GM08714 (cell line): ENCODE measurements around the gene PTTG1.
A peak's percentile ranks its signal among the peaks of the same experiment; 100 is the strongest.
"Not testable (repeated sequence)": the region's sequence is repeated elsewhere in the genome, so short reads cannot be mapped to it uniquely, and the experiment has no call there.

Experiments used
- H3K4me3 ChIP-seq: fragments of 200-500 bp; sonication (Bioruptor generic); 2 replicates; pipeline ENCODE4 v1.5.1; 2014; ENCODE audit warnings: mild to moderate bottlenecking, low read length, inconsistent platforms
- ZNF274 ChIP-seq: IDR thresholded peaks from 2 replicates; pipeline ENCODE4 v1.6.1; 2012; ENCODE audit warnings: mild to moderate bottlenecking, low read depth, low read length

PTTG1 gene

GRCh38 chr5:160398806-160399205 is 22.8 kb upstream of the PTTG1 start:
- H3K4me3 ChIP-seq: peak overlapping the region; percentile 81; the same call in 1 of the 2 replicates
- TF ChIP-seq ZNF274: no peak

GRCh38 chr5:160399402-160400353 is 22.0 kb upstream of the PTTG1 start, which contains the start of gene FAM200C:
TSS of gene FAM200C (minus strand) at chr5:160400054. CDS start at chr5:160395490, 4,564 bp downstream.
- H3K4me3 ChIP-seq: peak within 1 kb of the TSS; percentile 81
- no peak for TF ChIP-seq ZNF274

DNA sequence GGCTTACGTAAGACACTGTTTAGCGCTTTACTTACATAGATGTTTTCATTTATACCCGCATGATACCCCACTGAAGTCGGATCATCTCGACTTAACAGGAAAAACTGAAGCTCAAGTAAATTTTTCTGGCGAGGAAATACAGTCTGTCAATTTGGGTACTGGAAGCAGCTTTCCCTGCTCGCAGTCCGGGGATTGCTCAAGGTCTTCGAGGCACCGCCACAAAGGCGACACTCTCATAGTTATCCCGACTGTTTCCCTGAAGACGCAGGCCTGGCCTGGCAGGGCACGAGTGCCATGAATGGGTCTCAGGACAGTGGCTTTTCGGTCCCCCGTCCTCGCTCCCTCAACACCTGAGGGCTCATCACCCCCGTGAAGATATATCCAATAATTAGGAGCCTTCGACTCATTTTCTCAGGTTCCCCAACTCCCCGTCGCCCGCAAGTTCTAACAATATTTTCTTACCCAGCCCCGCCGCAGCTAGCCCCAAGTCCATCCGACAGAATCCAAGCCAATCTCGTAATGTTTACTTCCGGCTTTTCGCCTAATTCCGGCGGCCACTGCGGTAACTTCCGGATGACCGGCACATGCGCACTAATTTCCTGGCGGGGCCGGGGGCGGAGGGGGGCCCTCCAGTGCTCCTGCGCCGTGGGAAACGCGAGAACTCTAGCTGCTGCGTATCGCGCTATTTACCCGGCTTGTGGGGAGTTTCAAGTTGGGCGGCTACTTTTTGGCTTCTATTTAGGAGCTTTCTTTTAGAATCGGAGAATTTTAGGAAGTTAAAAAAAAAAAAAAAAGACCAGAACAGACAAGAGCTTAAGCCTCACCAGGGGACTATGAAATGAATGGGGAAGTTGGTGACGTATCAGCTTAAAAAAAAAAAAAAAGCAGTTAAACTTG is 2.8 kb upstream of the PTTG1 start, which contains the start of gene SLU7:
SLU7 (minus strand) TSS at position 521 of the 897 bp plus-strand sequence. CDS start 3,787 bp downstream, outside the sequence.
- H3K4me3 ChIP-seq: peak within 1 kb of the TSS; percentile 99
- no peak for TF ChIP-seq ZNF274

GRCh38 chr5:160419458-160420330 is 2.0 kb upstream of the PTTG1 start:
- peak overlapping the region; percentile 99 for H3K4me3 ChIP-seq
- TF ChIP-seq ZNF274: no peak

- peak overlapping the region; percentile 99; the same call in 1 of the 2 replicates for H3K4me3 ChIP-seq
- TF ChIP-seq ZNF274: no peak
These were observed 1.4 kb upstream of the PTTG1 start for GRCh38 chr5:160420331-160420610.

GRCh38 chr5:160423099-160423498 is 1.4 kb downstream of the PTTG1 start:
- peak overlapping the region; percentile 91 for H3K4me3 ChIP-seq
- TF ChIP-seq ZNF274: no peak

DNA sequence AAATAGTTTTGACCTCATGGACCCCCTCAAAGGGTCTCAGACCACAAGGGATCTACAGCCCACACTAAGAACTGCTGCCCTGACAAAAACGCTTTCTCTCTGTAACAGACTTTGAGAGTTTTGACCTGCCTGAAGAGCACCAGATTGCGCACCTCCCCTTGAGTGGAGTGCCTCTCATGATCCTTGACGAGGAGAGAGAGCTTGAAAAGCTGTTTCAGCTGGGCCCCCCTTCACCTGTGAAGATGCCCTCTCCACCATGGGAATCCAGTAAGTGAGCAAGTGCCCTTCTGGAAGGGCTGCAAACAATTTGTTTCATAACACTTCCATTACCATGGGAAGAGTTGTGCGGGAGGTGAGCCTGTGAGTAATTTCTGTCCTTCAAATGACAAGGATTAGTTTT is 6.0 kb downstream of the PTTG1 start:
- no peak for TF ChIP-seq ZNF274
- no peak overlapping the region for H3K4me3 ChIP-seq

DNA sequence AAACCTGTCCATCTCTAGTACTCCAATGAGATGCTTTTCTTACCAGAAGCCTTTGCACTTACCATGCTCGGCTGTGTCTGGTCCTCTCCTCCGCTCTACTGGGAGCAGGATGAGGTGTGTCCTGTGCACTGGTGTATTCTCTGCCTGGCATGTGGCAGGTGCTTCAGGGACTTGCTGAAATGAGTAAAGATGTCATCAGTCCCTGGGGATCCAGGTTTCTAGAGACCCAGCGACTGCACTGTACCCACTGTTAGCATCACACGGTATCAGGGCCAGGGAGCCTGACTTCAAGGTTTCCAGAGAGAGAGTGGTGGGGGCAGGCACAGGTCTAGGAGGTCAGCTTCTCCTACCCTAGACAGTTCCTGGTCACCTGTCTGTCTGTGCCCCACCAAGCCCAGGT is 10.5 kb downstream of the PTTG1 start:
- H3K4me3 ChIP-seq: no peak overlapping the region
- TF ChIP-seq ZNF274: no peak

DNA sequence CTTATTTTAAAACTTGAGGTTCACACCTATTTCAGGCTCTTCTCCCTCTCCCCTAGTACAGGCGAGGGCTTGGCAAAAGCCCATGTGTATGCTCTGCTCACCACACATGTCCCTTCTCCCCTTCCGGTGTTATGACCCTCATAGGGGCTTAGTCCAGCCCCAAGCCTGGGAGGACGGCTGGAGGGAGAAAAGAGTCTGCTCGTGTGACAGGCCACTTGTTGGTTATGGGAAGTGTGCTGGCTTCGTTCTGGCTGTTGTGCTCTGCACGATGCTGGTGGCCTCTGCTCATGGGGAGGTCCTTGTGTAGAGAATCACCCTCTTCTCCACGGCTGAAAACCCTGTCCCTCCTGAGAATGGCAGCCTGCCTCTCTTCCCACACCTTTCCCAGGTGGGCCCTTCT is 11.1 kb downstream of the PTTG1 start:
- TF ChIP-seq ZNF274: no peak
- H3K4me3 ChIP-seq: no peak overlapping the region

DNA sequence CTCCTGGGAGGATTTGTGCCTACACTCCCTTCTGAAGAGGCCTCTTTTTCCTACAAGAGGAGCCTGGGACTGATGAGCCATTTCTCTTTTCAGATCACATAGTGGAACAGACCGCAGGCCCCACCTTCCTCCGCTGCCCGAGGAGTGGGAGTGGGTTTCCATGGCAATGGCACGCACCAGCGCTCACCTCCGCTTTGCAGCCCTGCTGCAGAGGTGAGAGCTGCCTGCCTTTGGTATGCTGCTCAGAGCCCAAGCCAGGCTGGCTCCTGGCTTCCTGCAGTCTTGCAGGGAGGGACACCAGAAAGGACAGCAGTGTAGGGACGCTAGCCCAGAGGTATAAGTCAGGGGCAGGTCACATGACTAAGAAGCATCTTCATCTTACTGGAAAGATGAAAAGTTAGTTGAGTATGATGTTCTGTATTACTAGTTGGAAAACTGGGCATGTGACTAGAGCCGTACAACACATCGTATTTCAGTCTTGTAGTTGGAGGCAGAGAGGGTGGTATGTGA is 12.4 kb downstream of the PTTG1 start:
- no peak for TF ChIP-seq ZNF274
- H3K4me3 ChIP-seq: no peak overlapping the region; the same call in 1 of the 2 replicates

DNA sequence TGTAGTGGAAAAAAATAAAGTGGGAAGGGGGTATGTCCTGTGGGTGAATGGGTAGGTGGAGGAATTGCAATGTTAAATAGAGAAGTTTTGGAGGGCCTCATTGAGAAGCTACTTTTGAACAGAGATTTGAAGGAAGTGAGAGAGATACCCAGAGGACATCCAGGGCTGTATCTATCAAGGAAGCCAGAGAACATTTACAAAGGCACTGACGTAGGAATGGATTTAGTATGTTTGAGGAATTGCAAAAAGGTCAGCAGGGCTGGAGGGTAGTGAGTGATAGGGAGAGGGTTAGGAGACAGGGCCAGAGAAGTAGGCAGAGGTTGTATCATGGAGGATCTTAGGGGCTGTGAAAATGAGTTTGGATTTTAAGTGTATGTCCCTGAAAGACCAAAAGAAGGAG is 13.9 kb downstream of the PTTG1 start:
- no peak for TF ChIP-seq ZNF274
- no peak overlapping the region for H3K4me3 ChIP-seq

- no peak for TF ChIP-seq ZNF274
- no peak overlapping the region for H3K4me3 ChIP-seq
These were observed 14.4 kb downstream of the PTTG1 start for GRCh38 chr5:160436017-160436416.

DNA sequence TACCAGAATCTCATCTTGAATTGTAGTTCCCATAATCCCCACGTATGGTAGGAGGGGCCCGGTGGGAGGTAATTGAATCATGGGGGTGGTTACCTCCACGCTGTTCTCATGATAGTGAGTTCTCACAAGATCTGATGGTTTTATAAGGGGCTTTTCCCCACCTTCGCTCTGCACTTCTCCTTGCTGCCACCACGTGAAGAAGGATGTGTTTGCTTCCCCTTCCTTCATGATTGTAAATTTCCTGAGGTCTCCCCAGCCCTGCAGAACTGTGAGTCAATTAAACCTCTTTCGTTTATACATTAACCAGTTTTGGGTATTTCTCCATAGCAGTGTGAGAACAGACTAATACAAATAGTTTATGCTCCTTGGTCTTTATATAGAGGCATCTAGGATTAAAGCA is 15.0 kb downstream of the PTTG1 start:
- not testable (repeated sequence) for H3K4me3 ChIP-seq

GRCh38 chr5:160437271-160437670 is 15.6 kb downstream of the PTTG1 start:
- no peak for TF ChIP-seq ZNF274
- H3K4me3 ChIP-seq: no peak overlapping the region
